GM23248 (cell line): ENCODE results near the gene TFEB. TPM values are rescaled to one million over a fixed set of nuclear protein-coding genes. Genes with fewer than 3 reads are reported as not detected.

Experiments used
- DNase-seq: peaks from one replicate; pipeline ENCODE4 v3.0.0-alpha.2; 2015
- H2AFZ ChIP-seq: fragments of 200-600 bp; sonication (generic); 2 replicates; pipeline ENCODE4 v1.6.1; 2016; ENCODE audit warnings: antibody characterized with exemption
- H3F3A ChIP-seq: fragments of 200-600 bp; sonication (generic); 2 replicates; pipeline ENCODE4 v1.6.1; 2016; ENCODE audit warnings: mild to moderate bottlenecking, antibody characterized with exemption, mixed run types; ENCODE audit not compliant: insufficient read depth
- H3K27ac ChIP-seq: fragments of 200-600 bp; sonication (generic); 2 replicates; pipeline ENCODE4 v1.5.1; 2016; ENCODE audit warnings: mild to moderate bottlenecking
- H3K27me3 ChIP-seq: fragments of 200-600 bp; sonication (generic); replicated peaks from 2 replicates; pipeline ENCODE4 v1.6.1; 2016; ENCODE audit warnings: mild to moderate bottlenecking; ENCODE audit not compliant: insufficient read depth
- H3K36me3 ChIP-seq: fragments of 200-600 bp; sonication (generic); 2 replicates; pipeline ENCODE4 v1.6.1; 2016; ENCODE audit warnings: low read depth, mild to moderate bottlenecking
- H3K4me1 ChIP-seq: fragments of 200-600 bp; sonication (generic); 2 replicates; pipeline ENCODE4 v1.6.1; 2016; ENCODE audit warnings: mild to moderate bottlenecking; ENCODE audit not compliant: insufficient read depth
- H3K4me2 ChIP-seq: fragments of 200-600 bp; sonication (generic); one replicate; pipeline ENCODE4 v1.6.1; 2016; ENCODE audit warnings: mild to moderate bottlenecking; ENCODE audit not compliant: unreplicated experiment
- H3K4me3 ChIP-seq: fragments of 200-600 bp; sonication (generic); 2 replicates; pipeline ENCODE4 v1.5.1; 2016; ENCODE audit warnings: mild to moderate bottlenecking
- H3K79me2 ChIP-seq: fragments of 200-600 bp; sonication (generic); 2 replicates; pipeline ENCODE4 v1.6.1; 2016; ENCODE audit warnings: mild to moderate bottlenecking; ENCODE audit not compliant: insufficient read depth
- H3K9ac ChIP-seq: fragments of 200-600 bp; sonication (generic); 2 replicates; pipeline ENCODE4 v1.6.1; 2016; ENCODE audit warnings: mild to moderate bottlenecking
- H3K9me2 ChIP-seq: fragments of 200-600 bp; sonication (generic); 2 replicates; pipeline ENCODE4 v1.6.1; 2016; ENCODE audit warnings: mixed run types, mild to moderate bottlenecking, moderate library complexity; ENCODE audit not compliant: insufficient read depth
- H3K9me3 ChIP-seq: fragments of 200-600 bp; sonication (generic); one replicate; pipeline ENCODE4 v1.6.1; 2017; ENCODE audit warnings: low read depth
- H4K20me1 ChIP-seq: fragments of 200-600 bp; sonication (generic); 2 replicates; pipeline ENCODE4 v1.6.0; 2016; ENCODE audit not compliant: insufficient read depth
- EZH2 ChIP-seq: fragments of 200-600 bp; sonication (generic); IDR thresholded peaks from 2 replicates; pipeline ENCODE4 v1.6.1; 2018; ENCODE audit warnings: antibody characterized with exemption, mild to moderate bottlenecking; ENCODE audit not compliant: insufficient read depth, poor library complexity, severe bottlenecking
- EZH2phosphoT487 ChIP-seq: fragments of 200-600 bp; sonication (generic); IDR thresholded peaks from 2 replicates; pipeline ENCODE4 v1.6.1; 2018; ENCODE audit warnings: antibody characterized with exemption, moderate library complexity, mild to moderate bottlenecking, low read depth; ENCODE audit not compliant: insufficient read depth
- WGBS, 2 experiments: methylation state at CpG; one replicate each; pipeline ENCODE4 v1.1.6; 2015 to 2017; ENCODE audit warnings: low lambda C conversion rate in 2 of 2, low coverage in 1 of 2; ENCODE audit errors: missing lambda C conversion rate in 2 of 2; 5-methylcytosine and 5-hydroxymethylcytosine counted together
- in situ Hi-C: fragments of 300-500 bp; cut with MboI; formaldehyde crosslinking; loops from 2 replicates; pipeline ENCODE4 v1.15.0; 2020
- polyA plus RNA-seq: library from polyadenylated mRNA; unstranded; fragments of >200 nt; fragmentation: Nextera tagmentation; extraction: Ambion mirVana; gene quantifications from 2 replicates; pipeline ENCODE4 v1.2.1, GENCODE V29; 2016
- total RNA-seq: library from RNA; depleted of rRNA; stranded (reverse); fragments of >200 nt; shearing (Covaris generic); gene quantifications from 2 replicates; pipeline ENCODE4 v1.2.3, GENCODE V29; 2014

TFEB gene
- total and polyA plus RNA-seq, 2 experiments from 2014 or later = 5.5 to 5.7 TPM

DNA sequence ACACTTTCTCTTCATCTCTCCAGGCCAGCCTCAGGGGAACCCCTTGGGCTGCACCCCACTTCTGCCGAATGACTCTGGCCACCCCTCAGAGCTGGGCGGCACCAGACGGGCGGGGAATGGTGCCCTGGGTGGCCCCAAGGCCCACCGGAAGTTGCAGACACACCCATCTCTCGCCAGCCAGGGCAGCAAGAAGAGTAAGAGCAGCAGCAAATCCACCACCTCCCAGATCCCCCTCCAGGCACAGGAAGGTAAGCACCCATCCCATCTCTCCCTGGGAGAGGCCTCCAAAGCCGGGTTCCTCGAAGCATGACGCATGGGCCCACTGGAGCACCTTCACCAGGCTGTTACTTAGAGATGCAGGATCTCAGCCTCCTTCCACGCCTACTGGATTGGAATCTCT is 85.8 kb downstream of the TFEB start:
- Histone ChIP-seq H2AFZ (no peak overlapping the region), H3F3A (no peaks in the 10 kb centered on the region), H3K4me2 (no peak overlapping the region), H3K79me2 (no peaks in the 10 kb centered on the region), H3K9me2 (no peaks in the 10 kb centered on the region), H3K27ac (no peak overlapping the region), H3K9me3 (no peaks in the 10 kb centered on the region), H3K36me3 (no peaks in the 10 kb centered on the region), H4K20me1 (no peaks in the 10 kb centered on the region), H3K9ac (no peak overlapping the region), H3K27me3 (peaks cover 12% of the 10 kb centered on the region), H3K4me3 (no peak overlapping the region), H3K4me1 (no peaks in the 10 kb centered on the region)
- 45 to 50% methylated on average over 10 of the region's 10 CpGs for WGBS, 2 experiments
- no peak for TF ChIP-seq EZH2phosphoT487
- no peak for TF ChIP-seq EZH2
- no peak for DNase-seq
- in situ Hi-C loops = no loop called here

DNA sequence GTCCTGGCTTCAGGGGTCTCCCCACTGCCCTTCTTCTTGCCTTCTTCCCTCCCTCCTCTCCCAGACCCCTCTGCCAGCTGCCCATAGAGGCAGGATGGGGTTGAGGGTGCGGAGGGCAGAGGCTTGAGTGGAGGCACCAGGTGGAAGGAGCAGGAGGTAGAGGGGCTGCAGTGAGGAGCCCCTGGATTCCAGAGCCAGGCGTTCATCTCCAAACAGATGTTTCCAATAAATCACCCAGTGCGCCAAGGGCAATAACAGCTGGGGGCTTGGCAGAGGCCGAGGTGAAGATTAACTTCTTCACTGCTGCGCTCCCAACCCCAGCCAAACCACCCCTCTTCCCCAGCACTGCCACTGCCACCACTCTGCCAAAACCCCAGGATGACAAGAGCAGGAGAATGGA is 86.5 kb downstream of the TFEB start:
- Histone ChIP-seq H3K27ac (no peak overlapping the region), H3K36me3 (no peaks in the 10 kb centered on the region), H3F3A (no peaks in the 10 kb centered on the region), H3K9me2 (no peaks in the 10 kb centered on the region), H2AFZ (no peak overlapping the region), H4K20me1 (no peaks in the 10 kb centered on the region), H3K27me3 (peaks cover 11% of the 10 kb centered on the region), H3K4me1 (no peaks in the 10 kb centered on the region), H3K4me2 (no peak overlapping the region), H3K79me2 (no peaks in the 10 kb centered on the region), H3K4me3 (no peak overlapping the region), H3K9me3 (no peaks in the 10 kb centered on the region), H3K9ac (no peak overlapping the region)
- no peak for DNase-seq
- 43% methylated on average over 5 of the region's 5 CpGs for WGBS, 2 experiments
- TF ChIP-seq EZH2 = no peak
- no peak for TF ChIP-seq EZH2phosphoT487
- in situ Hi-C loops = no loop called here

GRCh38 chr6:41648070-41648585 is 87.3 kb downstream of the TFEB start:
- WGBS, 2 experiments = 64 to 69% methylated on average over 7 of the region's 7 CpGs
- no peaks in the 10 kb centered on the region for H3K79me2 ChIP-seq
- no peak overlapping the region for H3K9ac ChIP-seq
- H3K4me3 ChIP-seq = no peak overlapping the region
- no peak for TF ChIP-seq EZH2phosphoT487
- no peak for TF ChIP-seq EZH2
- no peak for DNase-seq
- no peaks in the 10 kb centered on the region for H4K20me1 ChIP-seq
- H3K9me2 ChIP-seq = no peaks in the 10 kb centered on the region
- in situ Hi-C loops = no loop called here
- H3K4me2 ChIP-seq = no peak overlapping the region
- no peaks in the 10 kb centered on the region for H3K36me3 ChIP-seq
- H3K4me1 ChIP-seq = no peaks in the 10 kb centered on the region
- H2AFZ ChIP-seq = no peak overlapping the region
- H3K27ac ChIP-seq = no peak overlapping the region
- peaks cover 15% of the 10 kb centered on the region for H3K27me3 ChIP-seq
- no peaks in the 10 kb centered on the region for H3F3A ChIP-seq
- H3K9me3 ChIP-seq = no peaks in the 10 kb centered on the region

GRCh38 chr6:41647061-41647511 is 88.3 kb downstream of the TFEB start:
- Histone ChIP-seq H3K27me3 (peaks cover 15% of the 10 kb centered on the region), H3K4me2 (no peak overlapping the region), H2AFZ (no peak overlapping the region), H3K4me1 (no peaks in the 10 kb centered on the region), H3K27ac (no peak overlapping the region), H3K9me2 (no peaks in the 10 kb centered on the region), H3K9ac (no peak overlapping the region), H3K4me3 (no peak overlapping the region), H4K20me1 (no peaks in the 10 kb centered on the region), H3K9me3 (no peaks in the 10 kb centered on the region), H3K79me2 (no peaks in the 10 kb centered on the region), H3K36me3 (no peaks in the 10 kb centered on the region), H3F3A (no peaks in the 10 kb centered on the region)
- DNase-seq = no peak
- TF ChIP-seq EZH2phosphoT487 (no peak), EZH2 (no peak)
- WGBS, 2 experiments = 52 to 53% methylated on average over 9 of the region's 9 CpGs
- in situ Hi-C loops = no loop called here
